GM12892 (cell line): ENCODE data around the gene DPEP3.
"Not testable (repeated sequence)": the region's sequence is repeated elsewhere in the genome, so short reads cannot be mapped to it uniquely, and the experiment has no call there.

ENCODE experiments used
- DNase-seq: peaks from one replicate; pipeline ENCODE4 v3.0.0; 2011; ENCODE audit not compliant: insufficient read length
- FAIRE-seq: peaks from 2 replicates; lab custom pipeline; 2011; peaks lifted over from hg19 to GRCh38; lab: Jason Lieb, UNC
- POLR2A ChIP-seq: IDR thresholded peaks from 2 replicates; pipeline ENCODE4 v1.6.1; 2011; ENCODE audit warnings: low read depth, low read length, control low read depth
- POLR2AphosphoS5 ChIP-seq: IDR thresholded peaks from 2 replicates; pipeline ENCODE4 v1.6.1; 2011; ENCODE audit warnings: low read depth, low read length, control low read depth
- TAF1 ChIP-seq: IDR thresholded peaks from 2 replicates; pipeline ENCODE4 v1.6.1; 2011; ENCODE audit warnings: low read depth, mild to moderate bottlenecking, control low read depth, low read length, borderline replicate concordance

The DPEP3 gene

GRCh38 chr16:67939507-67940445, 40.5 kb downstream of the DPEP3 start:
- DNase-seq = no peak
- no peak for TF ChIP-seq POLR2AphosphoS5
- FAIRE-seq = no peak

GRCh38 chr16:67937713-67938112, 42.6 kb downstream of the DPEP3 start:
- FAIRE-seq, DNase-seq: not testable (repeated sequence)

- TF ChIP-seq TAF1 (no peak), POLR2AphosphoS5 (no peak), POLR2A (no peak; the same call in 1 of the 2 replicates)
- peak; percentile 83 for DNase-seq
- no peak for FAIRE-seq
Measured at GRCh38 chr16:67936880-67937605, 43.3 kb downstream of the DPEP3 start.

GRCh38 chr16:67936124-67936879, 44.0 kb downstream of the DPEP3 start, which contains the start of gene PSMB10:
TSS of gene PSMB10 (minus strand) at chr16:67936850. CDS start at chr16:67936749, 101 bp downstream.
- TF ChIP-seq POLR2A (peak; percentile 72; the same call in 1 of the 2 replicates), TAF1 (0 out of 2 replicates have a peak, but pooled peaks have one; percentile 55), POLR2AphosphoS5 (peak; percentile 74; the same call in 1 of the 2 replicates)
- peak; percentile 90 for FAIRE-seq
- peak; percentile 49 for DNase-seq

- FAIRE-seq (peak; percentile 97), DNase-seq (peak; percentile 100)
- peak; percentile 89 for TF ChIP-seq POLR2AphosphoS5
- peak; percentile 81; the same call in 1 of the 2 replicates for TF ChIP-seq TAF1
- peak; percentile 74; the same call in 1 of the 2 replicates for TF ChIP-seq POLR2A
Measured at GRCh38 chr16:67935402-67936123, 44.7 kb downstream of the DPEP3 start.

- no peak for TF ChIP-seq POLR2AphosphoS5
- TF ChIP-seq TAF1 = no peak
- TF ChIP-seq POLR2A = no peak
- no peak for DNase-seq
- no peak for FAIRE-seq
Measured at GRCh38 chr16:67935101-67935401, 45.2 kb downstream of the DPEP3 start.

GRCh38 chr16:67934306-67935100, 45.8 kb downstream of the DPEP3 start:
- FAIRE-seq (no peak), DNase-seq (no peak)
- TF ChIP-seq POLR2A (no peak), TAF1 (no peak), POLR2AphosphoS5 (no peak)

GRCh38 chr16:67933805-67934204, 46.5 kb downstream of the DPEP3 start:
- TF ChIP-seq POLR2AphosphoS5 (no peak; the same call in none of the 2 replicates), POLR2A (peak; percentile 59), TAF1 (no peak)
- FAIRE-seq = no peak
- DNase-seq = no peak

GRCh38 chr16:67932462-67932840, 47.8 kb downstream of the DPEP3 start:
- no peak for TF ChIP-seq TAF1
- no peak; the same call in 1 of the 2 replicates for TF ChIP-seq POLR2AphosphoS5
- no peak for TF ChIP-seq POLR2A
- FAIRE-seq = no peak
- no peak for DNase-seq
